ENCODE measurements around the gene C2orf78.

Gene C2orf78

DNA sequence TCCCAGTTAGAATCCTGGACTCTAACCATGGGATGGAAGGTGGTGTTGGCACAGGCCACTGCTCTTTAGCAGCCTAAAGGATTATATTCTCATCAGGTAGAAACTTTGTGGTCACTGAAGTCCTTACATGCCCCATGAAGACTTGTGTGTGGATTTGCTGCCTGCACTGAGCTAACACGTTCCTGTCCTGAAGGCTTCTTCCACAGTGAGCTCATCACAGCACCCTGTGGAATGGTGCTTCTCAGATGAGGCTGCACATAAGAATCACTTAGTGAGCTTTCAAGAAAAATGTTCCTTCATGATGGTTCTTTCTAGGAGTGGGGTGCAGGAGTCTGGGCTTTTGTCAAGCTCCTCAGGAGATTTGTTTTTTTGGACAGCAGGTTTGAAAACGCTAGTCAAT, 71.5 kb downstream of the C2orf78 start:
- H3K4me3 ChIP-seq (ENCODE audit: low read depth, low read length), result no peak overlapping the region
- TF ChIP-seq, protein P1, sequence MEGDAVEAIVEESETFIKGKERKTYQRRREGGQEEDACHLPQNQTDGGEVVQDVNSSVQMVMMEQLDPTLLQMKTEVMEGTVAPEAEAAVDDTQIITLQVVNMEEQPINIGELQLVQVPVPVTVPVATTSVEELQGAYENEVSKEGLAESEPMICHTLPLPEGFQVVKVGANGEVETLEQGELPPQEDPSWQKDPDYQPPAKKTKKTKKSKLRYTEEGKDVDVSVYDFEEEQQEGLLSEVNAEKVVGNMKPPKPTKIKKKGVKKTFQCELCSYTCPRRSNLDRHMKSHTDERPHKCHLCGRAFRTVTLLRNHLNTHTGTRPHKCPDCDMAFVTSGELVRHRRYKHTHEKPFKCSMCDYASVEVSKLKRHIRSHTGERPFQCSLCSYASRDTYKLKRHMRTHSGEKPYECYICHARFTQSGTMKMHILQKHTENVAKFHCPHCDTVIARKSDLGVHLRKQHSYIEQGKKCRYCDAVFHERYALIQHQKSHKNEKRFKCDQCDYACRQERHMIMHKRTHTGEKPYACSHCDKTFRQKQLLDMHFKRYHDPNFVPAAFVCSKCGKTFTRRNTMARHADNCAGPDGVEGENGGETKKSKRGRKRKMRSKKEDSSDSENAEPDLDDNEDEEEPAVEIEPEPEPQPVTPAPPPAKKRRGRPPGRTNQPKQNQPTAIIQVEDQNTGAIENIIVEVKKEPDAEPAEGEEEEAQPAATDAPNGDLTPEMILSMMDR (IDR thresholded peaks at IDR 0.05; ENCODE audit: low read depth, low read length), result no peak

DNA sequence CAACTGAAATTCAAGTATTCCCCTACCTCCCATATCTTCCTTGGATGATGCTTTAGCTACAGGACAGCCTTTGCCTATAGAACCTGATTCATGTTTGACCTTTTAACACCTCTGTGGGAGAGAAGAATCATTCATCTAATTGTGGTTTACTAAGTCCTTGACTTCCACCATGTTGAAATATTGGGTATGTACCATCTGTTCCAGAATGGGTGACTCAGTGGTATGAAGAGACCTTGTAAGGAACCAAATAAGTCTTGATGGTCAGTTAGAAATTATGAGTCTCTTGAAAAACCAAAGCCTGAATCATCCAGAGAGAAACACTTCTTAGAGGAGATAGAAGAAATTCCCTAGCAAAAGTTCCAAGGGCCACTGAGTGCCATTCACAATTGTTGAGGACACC, 72.2 kb downstream of the C2orf78 start:
- no peak overlapping the region for H3K4me3 ChIP-seq (ENCODE audit: low read depth, low read length)

DNA sequence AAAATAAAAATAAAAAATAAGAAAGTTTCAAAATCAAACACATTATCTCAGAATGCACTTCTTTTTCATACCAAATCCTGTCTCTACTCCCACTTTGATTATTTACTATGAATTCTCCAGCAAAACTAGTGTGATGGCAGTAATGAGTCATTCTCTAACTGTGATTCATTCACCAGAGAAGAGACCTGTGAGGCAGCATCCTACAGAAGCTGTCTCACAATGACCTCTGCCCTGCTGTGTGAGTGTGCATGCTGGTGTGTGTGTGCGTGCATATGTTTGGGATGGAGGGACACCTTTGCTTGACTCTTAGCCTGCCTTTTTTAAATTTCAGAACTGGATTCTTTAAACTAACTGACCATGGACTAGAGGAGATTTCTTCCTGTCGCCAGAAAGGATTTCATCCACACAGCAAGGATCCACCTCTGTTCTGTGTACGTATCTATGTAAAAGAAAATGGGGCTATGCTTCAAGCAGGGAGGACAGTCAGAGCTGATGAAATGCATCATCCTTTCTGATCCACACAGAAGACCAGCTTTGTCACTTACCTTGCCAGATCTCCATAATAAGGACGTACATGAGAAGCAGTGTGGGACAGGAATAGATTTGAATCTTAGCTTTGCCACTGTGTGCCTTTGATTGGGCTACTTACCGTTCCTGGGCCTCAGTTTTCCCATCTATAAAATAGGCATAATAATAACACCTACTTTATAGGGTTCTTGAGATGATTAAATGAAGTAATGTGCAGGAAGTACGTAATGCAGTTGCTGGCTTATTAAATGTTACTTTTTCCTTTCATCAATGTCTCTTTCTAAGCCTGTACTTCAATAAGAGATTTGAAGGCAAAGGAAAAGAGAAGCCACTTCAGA, 76.0 kb downstream of the C2orf78 start:
- H3K4me3 ChIP-seq (ENCODE audit: low read depth, low read length), result no peak overlapping the region
- TF ChIP-seq, protein P1 (IDR thresholded peaks at IDR 0.05; ENCODE audit: low read depth, low read length), result no peak

More for the DNA sequence above, 72.2 kb downstream of the C2orf78 start:
- TF ChIP-seq, protein P1 (IDR thresholded peaks at IDR 0.05; ENCODE audit: low read depth, low read length), result no peak

DNA sequence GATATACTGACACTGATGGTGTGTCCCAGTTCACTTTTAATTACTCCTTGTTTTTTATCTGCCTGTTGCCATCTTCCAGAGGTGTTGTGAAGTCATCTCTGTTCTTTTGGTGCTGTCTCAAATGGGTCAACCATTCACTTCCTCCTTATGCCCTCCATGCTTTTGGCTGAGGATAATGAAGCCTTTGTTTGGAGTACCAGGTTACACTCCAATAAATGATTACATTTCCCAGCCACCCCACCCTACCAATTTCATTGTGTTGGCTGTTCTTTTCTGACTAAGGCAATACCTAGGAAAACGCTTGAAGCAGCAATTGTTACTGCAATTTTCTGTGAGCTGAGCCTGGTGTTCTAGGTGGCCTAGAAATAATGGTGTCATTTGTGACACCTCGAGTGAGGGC, 79.0 kb downstream of the C2orf78 start:
- TF ChIP-seq, protein P1 (IDR thresholded peaks at IDR 0.05; ENCODE audit: low read depth, low read length), result no peak
- H3K4me3 ChIP-seq (ENCODE audit: low read depth, low read length), result no peak overlapping the region

Data from WI38 (cell line).